GM10847 (cell line): ENCODE data around the gene KRT74.

ENCODE experiments used
- POLR2A ChIP-seq: IDR thresholded peaks from 2 replicates; pipeline ENCODE4 v1.6.1; 2011; ENCODE audit not compliant: insufficient read length; ENCODE audit errors: extremely low read depth

KRT74 gene

GRCh38 chr12:52606581-52607218 lies 33.1 kb upstream of the KRT74 start:
- no peak for TF ChIP-seq POLR2A

- TF ChIP-seq POLR2A: no peak
These were observed 32.5 kb upstream of the KRT74 start for GRCh38 chr12:52606096-52606495.

DNA sequence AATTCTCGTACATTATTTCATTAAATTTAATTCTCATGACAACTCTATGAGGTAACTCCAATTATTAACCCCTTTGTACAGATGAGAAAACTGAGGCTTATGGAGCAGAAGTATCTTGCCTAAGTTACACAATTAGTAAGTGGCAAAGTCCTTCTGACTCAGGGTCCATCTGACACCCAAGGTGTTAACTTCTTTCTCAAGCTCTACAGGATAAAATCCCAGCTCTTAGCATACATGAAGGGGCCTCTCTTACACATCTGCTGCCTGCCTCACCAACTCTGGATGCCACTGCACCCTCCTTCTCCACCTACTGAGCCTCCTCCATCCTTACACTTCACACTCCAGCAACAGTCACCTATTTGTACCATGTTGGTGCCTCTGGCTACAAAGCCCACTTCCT lies 31.9 kb upstream of the KRT74 start:
- no peak for TF ChIP-seq POLR2A

DNA sequence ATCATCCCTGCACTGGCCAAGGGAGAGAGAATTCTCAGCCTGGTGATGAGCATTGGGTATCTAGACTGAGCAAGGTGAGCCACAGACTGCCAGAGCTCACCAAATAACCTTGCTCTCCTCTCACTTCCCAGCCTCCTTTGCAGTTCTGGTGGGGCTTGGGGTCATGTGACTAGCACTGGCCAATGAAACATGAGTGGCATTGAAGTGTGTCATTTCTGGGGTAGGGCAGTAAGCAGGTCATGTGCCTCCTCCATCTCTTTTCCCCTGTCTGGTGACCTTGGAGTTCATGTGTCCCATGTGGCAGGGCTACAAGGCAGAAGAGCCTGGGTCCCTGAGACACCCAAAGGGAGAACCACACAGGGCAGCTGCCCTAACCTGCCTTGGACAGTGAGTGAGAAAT lies 31.2 kb upstream of the KRT74 start:
- no peak for TF ChIP-seq POLR2A

DNA sequence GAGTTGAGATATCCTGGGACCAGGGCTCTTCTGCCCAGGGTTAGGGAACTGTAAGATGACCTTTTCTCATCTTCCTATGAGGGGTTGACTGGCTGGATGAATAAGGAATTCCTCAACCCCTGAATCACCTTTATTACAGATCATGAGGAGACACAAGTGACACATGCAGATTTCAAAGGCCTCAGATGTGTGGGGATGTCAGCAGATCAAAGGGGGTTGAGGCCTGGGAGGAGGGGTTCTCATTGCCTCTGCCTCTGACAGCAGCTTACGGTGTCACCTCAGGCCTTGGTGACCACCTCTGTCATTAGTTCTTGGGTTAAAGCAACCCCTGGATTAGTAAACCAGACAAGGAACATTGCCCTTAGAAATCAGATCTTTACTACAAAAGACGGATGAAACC lies 29.7 kb upstream of the KRT74 start:
- TF ChIP-seq POLR2A: no peak

DNA sequence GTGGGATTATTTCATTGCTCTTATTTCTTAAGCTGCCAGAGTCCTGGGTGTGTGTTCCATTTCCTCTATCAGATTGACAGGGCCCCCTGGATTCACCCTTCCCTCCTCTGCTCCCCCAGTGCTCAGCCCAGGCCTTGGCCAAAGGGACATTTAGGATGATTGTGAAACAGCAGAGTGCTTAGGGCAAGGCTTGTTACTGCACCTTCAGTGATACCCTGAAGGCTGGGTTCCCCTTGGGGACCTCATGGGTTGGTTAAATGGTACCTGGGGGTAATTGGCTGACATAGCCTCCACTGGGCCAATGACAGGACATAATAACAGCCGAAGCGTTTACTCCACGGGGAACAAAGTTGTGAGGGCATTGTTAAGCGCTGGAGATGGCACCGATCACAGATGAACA lies 28.9 kb upstream of the KRT74 start:
- TF ChIP-seq POLR2A: no peak

GRCh38 chr12:52601671-52602070 lies 28.0 kb upstream of the KRT74 start:
- no peak for TF ChIP-seq POLR2A

- TF ChIP-seq POLR2A: no peak
These were observed 27.4 kb upstream of the KRT74 start, which contains the start of gene KRT72 for GRCh38 chr12:52600941-52601481. KRT72 (minus strand) TSS chr12:52601463; CDS start chr12:52601452, 11 bp downstream.

- TF ChIP-seq POLR2A: no peak
These were observed 26.8 kb upstream of the KRT74 start for GRCh38 chr12:52600475-52600874.

DNA sequence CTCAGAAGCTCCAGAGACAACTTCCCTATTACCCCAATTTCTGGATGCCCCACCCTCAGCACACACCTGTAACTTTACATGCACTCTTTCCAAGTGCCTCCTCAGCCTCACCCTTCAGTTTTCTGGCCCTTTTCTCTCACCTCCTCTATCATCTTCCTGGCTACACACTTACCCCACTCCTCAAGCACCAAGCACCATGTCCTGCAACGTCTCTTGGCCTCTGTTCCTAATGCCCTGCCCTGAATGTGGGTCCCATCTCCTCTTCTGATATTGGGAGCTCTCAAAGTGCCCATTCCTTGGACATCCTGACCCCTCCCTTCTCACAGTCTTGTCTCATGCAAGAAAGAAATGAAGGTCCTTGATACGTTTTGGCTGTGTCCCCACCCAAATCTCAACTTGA lies 26.4 kb upstream of the KRT74 start:
- no peak for TF ChIP-seq POLR2A

- no peak for TF ChIP-seq POLR2A
These were observed 25.3 kb upstream of the KRT74 start for GRCh38 chr12:52598966-52599365.

DNA sequence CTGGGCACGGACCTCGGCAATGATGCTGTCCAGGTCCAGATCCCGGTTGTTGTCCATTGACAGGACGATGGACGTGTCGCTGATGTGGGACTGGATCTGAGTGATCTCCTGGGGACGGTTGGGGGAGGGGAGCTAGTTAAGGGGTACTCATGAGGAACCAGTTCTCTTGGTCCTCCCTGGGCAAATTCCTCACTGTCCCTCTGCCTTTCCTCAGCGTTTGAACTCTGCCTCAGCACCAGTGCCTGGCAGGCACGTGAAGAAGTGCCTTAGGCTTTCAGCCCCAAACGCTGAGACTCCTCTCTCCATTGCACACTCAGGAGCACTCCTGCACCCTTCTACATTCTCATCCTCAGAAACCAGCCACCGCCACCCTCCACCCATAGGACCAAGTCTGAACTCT lies 17.9 kb upstream of the KRT74 start:
- no peak for TF ChIP-seq POLR2A

GRCh38 chr12:52590021-52590420 lies 16.4 kb upstream of the KRT74 start:
- no peak for TF ChIP-seq POLR2A

DNA sequence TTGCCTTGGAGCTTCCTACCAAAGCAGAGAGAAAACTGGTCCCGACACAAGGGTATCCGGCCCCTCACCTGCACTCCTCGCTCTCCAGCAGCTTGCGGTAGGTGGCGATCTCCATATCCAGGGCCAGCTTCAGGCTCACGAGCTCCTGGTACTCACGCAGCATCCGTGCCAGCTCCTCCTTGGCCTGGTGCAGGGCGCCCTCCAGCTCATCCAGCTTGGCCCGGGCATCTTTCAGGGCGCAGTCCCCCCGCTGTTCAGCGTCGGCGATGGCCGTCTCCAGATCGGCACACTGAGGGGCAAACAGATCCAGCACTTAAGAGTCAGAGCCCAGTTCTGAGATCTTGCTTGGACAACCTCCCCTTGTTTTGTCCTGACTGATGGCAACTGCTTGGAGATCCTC lies 13.9 kb upstream of the KRT74 start:
- no peak for TF ChIP-seq POLR2A

GRCh38 chr12:52585946-52586345 lies 12.3 kb upstream of the KRT74 start:
- no peak for TF ChIP-seq POLR2A

- no peak for TF ChIP-seq POLR2A
These were observed 11.4 kb upstream of the KRT74 start for GRCh38 chr12:52585066-52585465.

GRCh38 chr12:52584156-52584682 lies 10.6 kb upstream of the KRT74 start:
- no peak for TF ChIP-seq POLR2A

- no peak for TF ChIP-seq POLR2A
These were observed 9.4 kb upstream of the KRT74 start for GRCh38 chr12:52582971-52583456.

- no peak for TF ChIP-seq POLR2A
These were observed 8.8 kb upstream of the KRT74 start for GRCh38 chr12:52582486-52582885.
